Measurements from ENCODE around the gene ITPR3. TPM values are rescaled to one million over a fixed set of nuclear protein-coding genes. Genes with fewer than 3 reads are reported as not detected.
A peak's percentile ranks its signal among the peaks of the same experiment; 100 is the strongest.
"Not testable (repeated sequence)": the region's sequence is repeated elsewhere in the genome, so short reads cannot be mapped to it uniquely, and the experiment has no call there.

The ITPR3 gene
- polyA plus RNA-seq, 1 donor (not counting 4 experiments of a cell fraction or from before 2014, with no cell fraction given): 43.3 TPM

DNA sequence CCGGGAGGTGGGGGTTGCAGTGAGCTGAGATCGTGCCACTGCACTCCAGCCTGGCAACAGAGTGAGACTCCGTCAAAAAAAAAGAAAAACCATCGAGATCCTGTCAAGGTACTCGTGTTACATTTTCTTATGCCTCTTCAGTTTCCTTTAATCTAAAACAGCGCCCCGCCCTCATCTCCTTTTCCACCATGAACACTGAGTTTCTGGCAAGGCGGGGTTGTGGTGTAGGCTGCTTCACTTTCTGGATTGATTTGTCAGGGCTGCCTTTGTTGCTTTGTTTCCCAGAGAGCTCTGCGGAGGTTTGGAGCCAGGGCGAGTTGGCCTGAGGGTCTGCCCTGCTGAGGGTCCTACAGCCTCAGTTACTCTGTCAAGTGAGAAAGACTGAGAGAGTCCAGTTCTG, 8.9 kb downstream of the ITPR3 start:
- peaks cover 15 to 23% of the 10 kb centered on the region in 2 experiments for H3K36me3 ChIP-seq (ENCODE audit: control insufficient read depth in 2 of 2, extremely low read depth in 1 of 2, insufficient read depth in 2 of 2, low read length in 2 of 2)
- TF ChIP-seq EZH2 (IDR thresholded peaks at IDR 0.05; ENCODE audit: low read length): no peak
- TF ChIP-seq CTCF (optimal IDR thresholded peaks at IDR 0.05 in 1 of 3, IDR thresholded peaks at IDR 0.05 in 1 of 3, conservative IDR thresholded peaks at IDR 0.05 in 1 of 3; ENCODE audit: extremely low read depth in 1 of 3, insufficient read depth in 2 of 3, low read length in 3 of 3): no peak
- peaks cover 20% of the 10 kb centered on the region for H4K20me1 ChIP-seq (ENCODE audit: control insufficient read depth, extremely low read depth, insufficient read depth, low read length)
- H3K4me3 ChIP-seq (ENCODE audit: control insufficient read depth in 2 of 3, extremely low read depth in 1 of 3, insufficient read depth in 2 of 3, low read depth in 1 of 3, low read length in 3 of 3): no peak overlapping the region
- H3K9ac ChIP-seq (ENCODE audit: control insufficient read depth, extremely low read depth, insufficient read depth, low read length): no peak overlapping the region
- H3K79me2 ChIP-seq (ENCODE audit: control insufficient read depth, insufficient read depth, low read length): peaks cover 86% of the 10 kb centered on the region
- FAIRE-seq (no peak), DNase-seq (ENCODE audit: low read depth, low spot score) (no peak)
- H3K27ac ChIP-seq (ENCODE audit: control insufficient read depth, insufficient read depth, low read length): peak overlapping the region; percentile 49
- H2AFZ ChIP-seq (ENCODE audit: control insufficient read depth, low read length): no peak overlapping the region
- H3K4me1 ChIP-seq (ENCODE audit: control insufficient read depth, extremely low read depth, insufficient read depth, low read length): peaks cover 54% of the 10 kb centered on the region
- no peaks in the 10 kb centered on the region for H3K27me3 ChIP-seq (ENCODE audit: control insufficient read depth, extremely low read depth, insufficient read depth, low read length)
- dilution Hi-C loops (cut with MboI; ENCODE audit: extremely low pct_ligation_motif_present, low sequenced_read_pairs): no loop called here
- no peaks in the 10 kb centered on the region for H3K9me1 ChIP-seq (ENCODE audit: control insufficient read depth, extremely low read depth, insufficient read depth, low read length)
- no peaks in the 10 kb centered on the region for H3K9me3 ChIP-seq (ENCODE audit: control insufficient read depth, low read depth, low read length)
- peak overlapping the region; percentile 27 for H3K4me2 ChIP-seq (ENCODE audit: control insufficient read depth, extremely low read depth, insufficient read depth, low read depth, low read length)

GRCh38 chr6:33631521-33631920, 10.4 kb downstream of the ITPR3 start:
- H2AFZ ChIP-seq (ENCODE audit: control insufficient read depth, low read length); H3K9me3 ChIP-seq (ENCODE audit: control insufficient read depth, low read depth, low read length); H3K27ac ChIP-seq (ENCODE audit: control insufficient read depth, insufficient read depth, low read length); DNase-seq (ENCODE audit: low read depth, low spot score); H3K4me3 ChIP-seq (ENCODE audit: control insufficient read depth in 2 of 3, extremely low read depth in 1 of 3, insufficient read depth in 2 of 3, low read depth in 1 of 3, low read length in 3 of 3); H3K4me2 ChIP-seq (ENCODE audit: control insufficient read depth, extremely low read depth, insufficient read depth, low read depth, low read length); FAIRE-seq; dilution Hi-C loops (cut with MboI; ENCODE audit: extremely low pct_ligation_motif_present, low sequenced_read_pairs); H3K9ac ChIP-seq (ENCODE audit: control insufficient read depth, extremely low read depth, insufficient read depth, low read length); H3K9me1 ChIP-seq (ENCODE audit: control insufficient read depth, extremely low read depth, insufficient read depth, low read length); H3K27me3 ChIP-seq (ENCODE audit: control insufficient read depth, extremely low read depth, insufficient read depth, low read length): not testable (repeated sequence)
- peaks cover 85% of the 10 kb centered on the region for H3K79me2 ChIP-seq (ENCODE audit: control insufficient read depth, insufficient read depth, low read length)
- peaks cover 52% of the 10 kb centered on the region for H3K4me1 ChIP-seq (ENCODE audit: control insufficient read depth, extremely low read depth, insufficient read depth, low read length)
- H3K36me3 ChIP-seq (ENCODE audit: control insufficient read depth in 2 of 2, extremely low read depth in 1 of 2, insufficient read depth in 2 of 2, low read length in 2 of 2): peaks cover 16 to 22% of the 10 kb centered on the region in 2 experiments
- peaks cover 29% of the 10 kb centered on the region for H4K20me1 ChIP-seq (ENCODE audit: control insufficient read depth, extremely low read depth, insufficient read depth, low read length)

DNA sequence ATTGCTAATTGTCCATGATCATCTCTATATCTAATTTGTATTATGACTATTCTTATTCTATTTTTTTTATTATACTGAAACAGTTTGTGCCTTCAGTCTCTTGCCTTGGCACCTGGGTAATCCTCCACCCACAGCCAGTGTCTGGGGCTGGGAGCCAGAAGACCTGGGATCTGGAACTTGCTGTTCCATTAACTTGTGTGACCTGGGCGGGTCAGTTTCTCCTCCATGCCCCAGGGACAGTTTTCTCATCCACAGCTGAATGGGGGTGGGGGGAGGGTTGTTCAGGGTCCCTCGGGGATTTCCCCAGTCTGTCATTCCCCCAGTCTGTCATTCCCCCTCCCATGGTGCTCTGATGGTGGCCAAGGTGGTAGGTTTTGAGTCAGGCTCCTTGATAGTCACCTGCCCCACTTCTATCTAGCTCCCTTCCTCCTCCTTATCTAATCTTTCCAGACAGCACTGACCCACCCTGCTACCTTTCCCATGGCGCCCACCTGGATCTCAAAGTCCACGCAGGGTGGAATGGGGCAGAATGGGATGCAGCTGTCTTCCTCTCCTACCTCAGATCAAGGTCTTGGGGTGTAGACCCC, 10.9 kb downstream of the ITPR3 start:
- dilution Hi-C loops (cut with MboI; ENCODE audit: extremely low pct_ligation_motif_present, low sequenced_read_pairs): no loop called here
- no peak for FAIRE-seq
- Histone ChIP-seq H3K79me2 (ENCODE audit: control insufficient read depth, insufficient read depth, low read length) (peaks cover 86% of the 10 kb centered on the region), H4K20me1 (ENCODE audit: control insufficient read depth, extremely low read depth, insufficient read depth, low read length) (peaks cover 31% of the 10 kb centered on the region), H2AFZ (ENCODE audit: control insufficient read depth, low read length) (no peak overlapping the region), H3K4me2 (ENCODE audit: control insufficient read depth, extremely low read depth, insufficient read depth, low read depth, low read length) (peak overlapping the region; percentile 19), H3K9ac (ENCODE audit: control insufficient read depth, extremely low read depth, insufficient read depth, low read length) (no peak overlapping the region), H3K36me3 (ENCODE audit: control insufficient read depth in 2 of 2, extremely low read depth in 1 of 2, insufficient read depth in 2 of 2, low read length in 2 of 2) (peaks cover 16 to 26% of the 10 kb centered on the region in 2 experiments), H3K4me3 (ENCODE audit: control insufficient read depth in 2 of 3, extremely low read depth in 1 of 3, insufficient read depth in 2 of 3, low read depth in 1 of 3, low read length in 3 of 3) (no peak overlapping the region), H3K27me3 (ENCODE audit: control insufficient read depth, extremely low read depth, insufficient read depth, low read length) (no peaks in the 10 kb centered on the region), H3K9me3 (ENCODE audit: control insufficient read depth, low read depth, low read length) (no peaks in the 10 kb centered on the region), H3K27ac (ENCODE audit: control insufficient read depth, insufficient read depth, low read length) (no peak overlapping the region), H3K4me1 (ENCODE audit: control insufficient read depth, extremely low read depth, insufficient read depth, low read length) (peaks cover 52% of the 10 kb centered on the region), H3K9me1 (ENCODE audit: control insufficient read depth, extremely low read depth, insufficient read depth, low read length) (no peaks in the 10 kb centered on the region)
- TF ChIP-seq EZH2 (IDR thresholded peaks at IDR 0.05; ENCODE audit: low read length) (no peak), CTCF (optimal IDR thresholded peaks at IDR 0.05 in 1 of 3, IDR thresholded peaks at IDR 0.05 in 1 of 3, conservative IDR thresholded peaks at IDR 0.05 in 1 of 3; ENCODE audit: extremely low read depth in 1 of 3, insufficient read depth in 2 of 3, low read length in 3 of 3) (no peak)
- no peak for DNase-seq (ENCODE audit: low read depth, low spot score)

All from keratinocyte (primary cell).